NK-92 (cell line): ENCODE data around the gene EBLN2.
"Not testable (repeated sequence)": the region's sequence is repeated elsewhere in the genome, so short reads cannot be mapped to it uniquely, and the experiment has no call there.

ENCODE experiments used
- DNase-seq: peaks from one replicate; lab custom pipeline; 2025; ENCODE audit not compliant: unreplicated experiment; lab: John Stamatoyannopoulos, UW

Gene EBLN2

GRCh38 chr3:73056845-73057150, 4.7 kb upstream of the EBLN2 start:
- no peak for DNase-seq

GRCh38 chr3:73060302-73060723, 1.1 kb upstream of the EBLN2 start:
- DNase-seq: no peak

- not testable (repeated sequence) for DNase-seq
These were observed 4.8 kb downstream of the EBLN2 start for GRCh38 chr3:73066243-73066642.

- DNase-seq: no peak
These were observed 7.0 kb downstream of the EBLN2 start for GRCh38 chr3:73068419-73068818.

GRCh38 chr3:73069187-73069586, 7.7 kb downstream of the EBLN2 start:
- DNase-seq: no peak

- DNase-seq: no peak
These were observed 8.5 kb downstream of the EBLN2 start for GRCh38 chr3:73069775-73070444.

GRCh38 chr3:73070675-73071575, 9.5 kb downstream of the EBLN2 start:
- DNase-seq: no peak

- no peak for DNase-seq
These were observed 10.5 kb downstream of the EBLN2 start for GRCh38 chr3:73071952-73072351.

GRCh38 chr3:73072634-73073033, 11.2 kb downstream of the EBLN2 start:
- no peak for DNase-seq

GRCh38 chr3:73073091-73073707, 11.7 kb downstream of the EBLN2 start:
- no peak for DNase-seq

- DNase-seq: no peak
These were observed 13.3 kb downstream of the EBLN2 start for GRCh38 chr3:73074781-73075180.

- DNase-seq: no peak
These were observed 18.9 kb downstream of the EBLN2 start for GRCh38 chr3:73080216-73080966.

- DNase-seq: no peak
These were observed 19.7 kb downstream of the EBLN2 start for GRCh38 chr3:73081140-73081539.

- no peak for DNase-seq
These were observed 22.7 kb downstream of the EBLN2 start for GRCh38 chr3:73084170-73084569.

- no peak for DNase-seq
These were observed 24.6 kb downstream of the EBLN2 start for GRCh38 chr3:73086071-73086494.

- no peak for DNase-seq
These were observed 32.7 kb downstream of the EBLN2 start for GRCh38 chr3:73094129-73094528.

- no peak for DNase-seq
These were observed 33.5 kb downstream of the EBLN2 start for GRCh38 chr3:73094951-73095350.

- no peak for DNase-seq
These were observed 34.7 kb downstream of the EBLN2 start for GRCh38 chr3:73096169-73096568.

GRCh38 chr3:73098026-73098425, 36.6 kb downstream of the EBLN2 start:
- DNase-seq: no peak

- DNase-seq: no peak
These were observed 37.4 kb downstream of the EBLN2 start for GRCh38 chr3:73098873-73099272.
